ENCODE results near the gene TACC2.

The TACC2 gene

DNA sequence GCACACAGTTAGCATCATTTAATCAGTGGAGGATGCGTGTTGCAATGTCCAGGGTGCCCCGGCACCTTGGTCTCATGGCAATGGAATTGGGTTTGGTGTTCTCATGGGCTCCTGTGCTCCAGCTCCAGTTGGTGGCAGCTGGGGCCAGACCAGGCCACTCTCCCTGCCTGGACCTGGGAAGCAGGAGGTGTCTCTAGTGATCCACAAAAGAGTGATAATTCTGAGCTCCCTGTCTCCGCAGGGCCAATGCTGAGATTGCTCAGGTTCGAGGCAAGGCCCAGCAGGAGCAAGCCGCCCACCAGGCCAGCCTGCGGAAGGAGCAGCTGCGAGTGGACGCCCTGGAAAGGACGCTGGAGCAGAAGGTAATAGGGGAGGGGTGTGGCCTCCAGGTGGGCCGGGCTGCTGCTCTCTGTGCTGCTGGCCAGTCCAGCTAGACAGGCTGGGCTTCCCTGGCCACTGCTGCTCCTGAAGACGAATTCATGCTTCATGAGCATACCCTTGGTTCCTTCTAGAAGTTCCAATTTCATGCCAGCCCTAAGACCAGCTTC lies 260.4 kb downstream of the TACC2 start:
- no peak for DNase-seq (ENCODE audit: low spot score)

DNA sequence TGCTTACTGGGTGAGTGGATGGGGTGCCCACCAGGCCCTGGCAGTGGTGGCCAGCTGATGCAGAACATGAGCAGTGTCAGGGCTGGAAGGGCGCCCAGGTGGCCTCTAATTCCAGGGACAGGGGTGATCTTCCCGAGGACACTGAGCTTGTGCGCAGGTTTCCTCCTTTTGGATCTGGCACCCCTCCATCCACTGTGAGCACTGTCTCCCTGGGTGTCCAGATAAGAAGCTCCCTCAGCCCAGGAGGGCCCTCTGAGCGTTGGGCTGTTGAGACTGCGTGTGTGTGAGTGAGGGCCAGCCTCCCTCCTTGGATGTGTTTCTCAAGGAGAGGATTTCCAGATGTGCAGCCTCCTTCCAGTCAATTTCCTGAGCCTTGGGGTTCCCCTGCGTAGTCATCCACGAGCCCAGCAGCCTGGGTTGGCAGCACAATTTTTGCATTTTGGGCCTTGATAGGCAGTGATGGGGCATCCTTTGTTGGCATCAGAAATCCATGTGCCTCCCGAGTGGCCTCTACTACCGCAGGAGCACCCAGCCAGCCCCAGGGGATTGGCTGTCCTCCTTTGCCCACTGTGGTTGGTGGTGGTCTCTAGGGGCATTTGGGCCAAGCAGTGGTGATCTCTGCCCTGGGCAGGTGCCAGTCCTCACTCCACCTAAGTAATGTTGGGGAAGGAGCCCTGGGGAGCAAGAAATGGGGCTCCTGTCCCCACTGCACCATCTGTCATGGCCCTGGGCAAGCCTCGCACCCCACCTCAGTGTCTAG lies 261.2 kb downstream of the TACC2 start:
- DNase-seq (ENCODE audit: low spot score) = no peak

DNA sequence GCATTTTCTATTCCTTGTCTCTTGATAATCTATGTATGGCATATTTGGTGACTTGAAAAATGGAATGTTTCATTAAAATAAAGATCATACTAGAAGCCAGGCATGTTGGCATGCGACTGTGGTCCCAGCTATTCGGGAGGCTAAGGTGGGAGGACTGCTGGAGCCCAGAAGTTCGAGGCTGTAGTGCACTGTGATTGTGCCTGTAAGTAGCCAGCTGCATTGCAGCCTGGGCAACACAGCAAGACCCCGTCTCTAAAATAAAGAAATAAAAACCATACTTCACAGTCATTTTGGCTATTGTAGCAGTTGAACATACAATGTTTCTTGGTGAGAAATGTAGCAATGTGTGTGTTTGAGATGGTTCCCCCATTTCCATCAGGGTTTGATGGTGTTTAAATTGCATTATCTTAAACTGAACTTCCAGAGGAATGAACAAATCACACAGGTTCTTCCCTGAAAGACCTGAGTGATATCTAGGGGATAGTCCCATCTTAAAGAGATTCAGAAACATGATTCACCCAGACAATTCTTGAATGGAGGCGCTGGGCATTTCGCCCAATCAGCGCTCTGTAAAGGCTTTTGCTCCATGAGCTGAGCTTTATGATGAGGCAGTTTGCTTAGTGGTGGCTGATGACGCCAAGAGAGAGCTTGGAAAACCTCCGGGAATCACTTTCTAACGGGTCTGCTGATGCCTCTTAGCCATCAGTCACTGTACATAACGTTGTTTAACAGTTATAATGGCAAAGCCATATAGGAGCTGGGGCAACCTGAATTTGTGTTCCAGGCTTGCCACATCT lies 262.7 kb downstream of the TACC2 start:
- DNase-seq (ENCODE audit: low spot score) = no peak

DNA sequence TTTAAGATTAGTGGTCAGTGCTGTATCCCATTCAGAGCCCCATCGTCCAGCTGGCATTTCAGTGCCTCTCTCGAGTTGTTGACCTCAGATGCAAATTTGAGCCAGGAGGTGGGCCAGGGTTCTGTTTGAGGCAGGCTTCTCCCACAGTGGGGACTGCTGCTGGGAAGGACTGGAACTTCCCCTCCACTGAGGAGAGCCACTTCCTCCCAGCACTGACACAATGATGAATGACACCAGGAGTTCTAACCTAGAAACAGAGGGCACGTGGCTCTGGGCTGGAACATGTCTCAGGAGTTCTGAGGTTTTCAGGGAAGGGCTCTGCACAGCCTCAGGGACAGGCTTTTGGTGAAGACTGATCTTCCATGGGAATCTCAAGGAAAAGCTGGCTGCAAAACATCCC lies 263.8 kb downstream of the TACC2 start:
- no peak for DNase-seq (ENCODE audit: low spot score)

DNA sequence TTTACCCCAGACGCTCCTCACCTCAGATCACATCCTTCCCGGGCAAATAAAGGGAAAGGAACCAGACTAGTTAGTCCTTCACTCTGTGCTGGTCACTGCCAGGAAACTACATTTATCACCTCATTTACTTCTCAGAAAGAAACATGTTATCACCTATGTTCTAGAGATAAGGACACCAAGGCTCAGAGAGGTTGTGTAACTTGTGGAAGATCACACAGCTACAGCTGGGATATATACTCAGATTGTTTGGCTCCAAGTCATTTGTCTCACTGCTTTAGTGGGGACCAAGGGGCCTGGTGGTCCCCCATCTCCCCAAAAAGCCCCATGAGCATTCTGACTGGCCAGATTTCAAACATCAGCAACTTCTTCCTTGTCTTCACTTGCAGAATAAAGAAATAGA lies 264.6 kb downstream of the TACC2 start:
- DNase-seq (ENCODE audit: low spot score) = no peak

DNA sequence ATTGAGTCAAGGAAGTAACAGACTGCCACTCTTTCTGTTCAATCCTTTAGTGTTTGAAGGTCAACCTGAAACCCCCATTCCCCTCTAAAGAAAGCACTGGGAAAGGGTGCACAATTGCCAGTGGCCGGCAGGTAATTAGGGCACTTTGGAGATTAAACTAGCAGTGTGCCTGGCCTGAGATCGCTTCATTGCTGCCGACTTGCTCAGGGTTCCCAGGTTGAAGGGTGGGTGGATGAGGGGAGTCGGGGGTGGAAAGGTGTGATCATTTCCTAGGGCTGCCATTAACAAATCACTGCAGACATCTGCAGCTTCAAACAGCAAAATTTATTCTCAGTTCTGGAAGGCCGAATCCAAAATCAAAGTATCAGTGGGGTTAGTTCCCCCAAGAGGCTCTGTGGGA lies 265.9 kb downstream of the TACC2 start:
- no peak for DNase-seq (ENCODE audit: low spot score)

DNA sequence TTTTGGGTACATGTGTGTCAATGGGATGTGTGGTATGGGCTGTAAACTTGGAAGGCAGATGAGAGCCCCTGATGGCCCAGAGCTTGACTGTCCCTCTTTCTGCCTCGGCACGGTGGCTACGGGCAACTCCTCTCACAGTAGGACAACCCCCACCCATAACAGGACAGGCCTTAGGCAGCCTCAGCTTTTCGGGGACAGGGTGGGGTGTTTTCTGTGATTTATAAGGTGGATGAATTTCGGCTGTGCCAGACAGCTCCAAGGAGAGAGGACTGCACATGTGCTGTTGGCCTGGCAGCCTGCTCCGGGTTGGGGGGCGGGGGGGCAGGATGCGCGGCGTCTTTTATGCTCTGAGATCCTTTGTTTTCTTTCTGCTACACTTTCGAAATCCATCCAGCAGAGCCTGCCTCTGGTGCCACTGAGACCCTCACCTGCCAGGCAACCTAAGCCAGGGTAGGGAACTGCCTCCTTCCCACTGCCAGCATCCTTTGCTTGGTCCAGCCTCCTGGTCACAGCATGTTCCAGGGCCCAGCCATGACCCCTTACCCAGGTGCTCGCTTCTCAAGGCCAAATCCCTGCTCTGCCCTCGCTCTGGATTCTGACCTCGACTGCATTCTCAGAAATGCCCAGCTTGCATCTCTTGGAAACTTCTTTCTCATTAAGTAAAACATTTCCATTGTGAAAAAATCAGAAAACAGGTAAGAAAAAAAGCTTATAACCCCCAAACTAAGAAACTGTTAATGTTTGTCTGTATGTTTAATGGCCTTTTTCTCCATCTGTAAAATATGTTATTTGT lies 266.7 kb downstream of the TACC2 start:
- no peak for DNase-seq (ENCODE audit: low spot score)

DNA sequence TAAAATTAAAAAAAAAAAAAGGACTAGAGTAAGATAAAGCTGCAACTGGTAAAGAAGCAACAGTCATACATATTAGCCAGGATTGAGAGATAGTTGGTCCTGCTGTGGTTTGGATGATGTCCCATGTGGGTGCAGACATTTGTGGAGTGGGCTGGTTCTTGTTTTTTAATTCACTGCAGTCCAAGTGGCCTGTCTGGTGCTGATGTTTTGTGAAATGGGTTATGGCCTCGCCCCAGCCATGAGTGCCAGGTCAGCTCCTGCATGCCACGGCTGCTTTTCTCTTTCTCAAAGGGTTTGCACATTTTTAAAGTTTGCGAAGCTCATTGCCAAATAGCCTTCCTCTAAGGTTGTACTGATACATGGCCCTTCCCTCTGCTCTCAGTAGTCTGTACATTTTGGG lies 268.1 kb downstream of the TACC2 start:
- DNase-seq (ENCODE audit: low spot score) = no peak

DNA sequence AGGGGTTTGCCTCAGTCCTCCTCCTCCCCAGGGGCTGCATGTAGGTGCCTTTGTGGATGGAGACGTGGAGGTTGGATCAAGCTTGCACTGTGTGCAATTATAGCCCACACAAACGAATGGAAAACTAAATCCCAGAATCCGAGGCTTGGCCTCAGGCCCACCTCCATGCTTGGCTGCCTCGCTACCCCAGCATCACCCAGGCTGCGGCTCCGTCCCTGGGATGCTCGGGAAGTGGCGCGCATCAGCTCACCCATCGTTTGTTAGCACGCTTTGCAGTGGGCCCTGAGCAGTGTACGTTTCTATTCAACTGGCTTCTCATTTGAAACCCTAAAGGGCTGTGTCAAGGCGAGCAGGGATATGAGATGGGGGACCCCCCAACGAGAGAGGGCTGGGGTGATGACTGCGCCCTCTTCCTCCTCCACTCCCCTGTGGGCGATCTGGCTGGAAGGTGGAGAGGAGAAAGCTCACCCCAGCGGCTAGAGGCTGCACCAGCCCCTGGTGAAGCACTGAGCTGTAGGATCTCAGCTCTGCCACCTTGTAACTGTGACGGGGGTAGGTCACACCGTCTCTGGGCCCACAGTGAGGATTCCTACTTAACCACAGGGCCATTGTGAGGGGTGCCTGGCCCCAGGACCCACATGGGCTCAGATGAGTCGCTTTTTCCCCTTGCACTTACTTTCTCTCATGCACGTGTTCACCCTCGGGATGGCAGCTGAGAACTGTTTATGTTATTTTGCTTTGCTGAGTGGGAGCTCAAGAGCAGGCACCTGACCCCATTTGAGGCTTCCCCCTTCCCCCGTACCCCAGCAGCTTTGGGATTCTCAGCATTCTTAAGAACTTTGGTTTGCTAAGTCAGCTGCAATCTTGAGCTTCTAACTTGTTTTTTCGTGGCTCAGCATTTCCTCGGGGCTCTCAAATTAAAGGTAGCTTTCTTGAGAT lies 269.4 kb downstream of the TACC2 start:
- DNase-seq (ENCODE audit: low spot score) = no peak

DNA sequence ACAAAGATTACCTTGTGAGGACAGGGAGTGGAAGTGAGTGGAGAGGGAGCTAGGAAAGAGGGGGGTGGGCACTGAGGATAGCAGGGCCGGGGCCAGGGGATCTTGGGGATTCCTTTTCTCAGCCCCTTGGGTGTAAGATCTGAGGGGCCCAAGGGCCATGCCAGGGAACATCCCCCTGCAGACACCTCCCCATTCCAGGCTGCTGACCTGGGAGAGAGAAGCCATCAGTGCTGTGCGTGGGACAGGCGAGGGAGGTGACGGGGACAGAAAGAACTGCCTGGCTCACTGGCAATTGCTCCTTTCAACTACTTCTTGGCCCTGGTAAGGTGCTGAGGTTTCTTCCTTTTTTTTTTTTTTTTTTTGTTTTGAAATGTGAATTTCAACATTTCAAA lies 270.1 kb downstream of the TACC2 start:
- DNase-seq (ENCODE audit: low spot score) = no peak

DNA sequence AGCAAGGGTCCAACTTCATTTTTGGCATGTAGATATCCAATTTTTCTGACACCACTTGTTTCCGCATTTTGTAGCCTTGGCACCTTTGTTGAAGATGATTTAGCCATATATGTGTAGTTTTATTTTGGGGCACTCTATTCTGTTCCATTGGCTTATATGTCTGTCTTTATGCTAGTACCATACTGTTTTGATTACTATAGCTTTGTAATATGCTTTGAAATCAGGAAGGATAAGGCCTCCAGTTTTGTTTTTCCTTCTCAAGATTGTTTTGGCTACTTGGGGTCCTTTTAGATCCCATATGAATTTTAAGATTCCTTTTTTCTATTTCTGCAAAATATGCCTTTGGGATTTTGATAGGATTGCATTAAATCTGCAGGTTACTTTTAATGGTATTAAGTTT lies 272.6 kb downstream of the TACC2 start:
- no peak for DNase-seq (ENCODE audit: low spot score)

DNA sequence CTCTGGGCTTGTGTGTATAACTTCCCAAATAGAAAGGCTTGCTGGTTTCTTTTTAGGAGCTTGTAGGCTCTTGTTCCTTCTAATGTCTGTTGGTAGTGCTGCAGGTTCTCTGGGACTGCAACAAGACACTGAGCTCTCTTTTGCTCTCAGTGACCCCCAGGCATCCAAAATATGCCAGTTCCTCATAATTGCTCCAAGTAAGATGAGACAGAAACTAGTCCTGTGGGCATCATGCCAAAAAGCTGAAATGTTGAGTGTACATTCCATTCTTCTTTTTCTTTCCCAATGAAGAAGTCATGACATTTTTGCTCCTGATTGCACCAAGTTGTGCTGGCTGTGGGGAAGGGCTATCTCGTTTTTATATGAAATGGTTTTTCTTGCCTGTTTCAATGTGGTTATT lies 275.0 kb downstream of the TACC2 start:
- DNase-seq (ENCODE audit: low spot score) = no peak

DNA sequence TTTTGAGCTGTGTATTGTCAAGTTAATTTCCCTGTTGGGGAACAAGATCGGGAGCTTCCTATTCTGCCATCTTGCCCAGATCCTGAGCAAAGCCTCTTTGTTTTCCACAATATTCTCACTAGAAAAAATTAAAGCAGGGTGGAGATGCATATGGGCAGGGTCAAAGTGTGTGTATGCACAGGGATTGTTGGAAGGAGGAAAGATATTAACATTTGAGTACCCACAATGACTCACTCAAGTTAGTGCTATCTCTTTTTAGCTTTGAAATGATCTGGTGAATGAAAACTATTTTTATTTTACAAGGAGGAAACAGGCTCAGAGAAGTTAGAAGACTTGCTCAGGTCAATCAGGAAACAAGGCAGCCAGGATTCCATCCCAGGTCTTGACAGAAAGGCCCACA lies 275.5 kb downstream of the TACC2 start:
- DNase-seq (ENCODE audit: low spot score) = no peak

DNA sequence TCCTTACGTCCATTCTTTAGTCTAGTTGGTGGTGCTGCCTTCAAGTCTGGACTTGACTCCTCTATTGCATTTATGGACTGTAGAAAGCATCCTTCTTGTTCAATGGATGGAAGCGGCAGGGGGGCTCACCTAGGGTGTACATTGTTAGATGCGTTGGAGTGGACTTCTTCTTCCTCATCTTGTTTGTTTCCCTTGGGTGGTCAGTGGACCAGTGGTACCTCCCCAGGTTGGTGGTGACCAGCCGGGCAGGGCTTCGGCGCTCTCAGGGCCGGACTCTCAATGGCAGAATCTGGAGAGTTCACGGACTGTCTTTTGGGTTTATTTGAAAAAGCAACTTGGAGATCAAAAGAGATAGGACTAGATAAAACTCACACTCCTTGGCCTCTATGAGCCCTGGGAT lies 276.0 kb downstream of the TACC2 start:
- DNase-seq (ENCODE audit: low spot score) = no peak

DNA sequence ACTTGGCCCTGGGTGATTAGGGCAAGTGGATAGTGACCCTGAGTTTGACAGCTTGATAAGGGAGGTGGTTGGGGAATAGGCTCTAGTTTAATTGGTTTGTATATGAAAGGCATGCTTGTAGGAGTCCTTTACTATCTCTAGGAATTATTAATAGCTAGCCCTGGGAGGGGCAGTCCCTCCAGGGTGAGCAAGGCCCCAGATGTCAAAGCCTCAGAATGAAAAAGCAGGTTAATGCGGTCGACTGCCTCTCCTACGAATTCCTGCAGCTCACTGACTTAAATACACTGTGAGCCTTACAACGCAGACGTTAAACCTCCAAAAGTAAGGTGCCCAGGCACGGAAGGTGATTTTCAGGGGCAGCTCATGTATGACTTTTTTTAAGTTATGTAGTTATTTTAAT lies 276.9 kb downstream of the TACC2 start:
- no peak for DNase-seq (ENCODE audit: low spot score)

DNA sequence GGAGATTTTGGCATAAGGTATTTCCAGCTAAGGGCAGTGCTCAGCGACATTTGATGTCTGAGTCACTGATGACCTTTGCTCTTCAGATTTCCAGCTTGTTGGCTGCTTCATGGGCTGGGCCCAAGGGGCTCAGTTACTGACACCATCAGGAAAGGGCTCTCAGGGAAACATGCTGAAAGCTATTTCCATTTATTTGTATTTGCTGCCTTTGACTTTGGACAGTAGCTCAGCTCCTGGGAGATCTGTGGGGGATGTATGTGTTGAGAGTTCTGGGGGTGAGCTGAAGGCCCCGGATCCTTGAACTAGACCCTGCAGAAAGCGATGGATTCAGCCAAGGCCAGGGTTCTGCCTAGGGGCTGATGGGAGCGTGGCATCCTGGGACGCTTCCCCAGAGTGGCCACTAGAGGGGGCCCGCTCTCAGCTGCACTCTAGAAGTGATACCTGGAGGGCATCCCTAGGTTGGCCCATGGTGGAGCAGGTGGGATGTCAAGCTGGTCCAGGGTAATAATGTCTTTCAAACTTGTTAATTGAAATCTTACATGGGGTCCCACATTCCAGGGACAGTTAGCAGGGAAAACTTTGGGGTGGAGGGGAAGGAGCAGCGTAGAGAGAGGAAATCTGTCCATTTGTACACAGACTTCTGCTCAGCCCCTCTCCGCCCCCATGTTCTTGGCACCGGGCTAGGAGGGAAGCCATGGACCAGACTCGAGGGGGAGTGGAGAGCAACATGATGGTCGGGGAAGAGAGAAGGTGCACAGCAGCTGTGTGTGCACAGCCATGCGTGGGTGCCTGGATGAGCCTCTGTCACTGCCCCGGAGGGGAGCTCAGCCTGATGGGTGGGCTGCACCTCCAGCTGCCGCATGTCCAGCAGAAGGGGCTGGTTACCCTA lies 279.1 kb downstream of the TACC2 start:
- peak; percentile 38 for DNase-seq (ENCODE audit: low spot score)

DNA sequence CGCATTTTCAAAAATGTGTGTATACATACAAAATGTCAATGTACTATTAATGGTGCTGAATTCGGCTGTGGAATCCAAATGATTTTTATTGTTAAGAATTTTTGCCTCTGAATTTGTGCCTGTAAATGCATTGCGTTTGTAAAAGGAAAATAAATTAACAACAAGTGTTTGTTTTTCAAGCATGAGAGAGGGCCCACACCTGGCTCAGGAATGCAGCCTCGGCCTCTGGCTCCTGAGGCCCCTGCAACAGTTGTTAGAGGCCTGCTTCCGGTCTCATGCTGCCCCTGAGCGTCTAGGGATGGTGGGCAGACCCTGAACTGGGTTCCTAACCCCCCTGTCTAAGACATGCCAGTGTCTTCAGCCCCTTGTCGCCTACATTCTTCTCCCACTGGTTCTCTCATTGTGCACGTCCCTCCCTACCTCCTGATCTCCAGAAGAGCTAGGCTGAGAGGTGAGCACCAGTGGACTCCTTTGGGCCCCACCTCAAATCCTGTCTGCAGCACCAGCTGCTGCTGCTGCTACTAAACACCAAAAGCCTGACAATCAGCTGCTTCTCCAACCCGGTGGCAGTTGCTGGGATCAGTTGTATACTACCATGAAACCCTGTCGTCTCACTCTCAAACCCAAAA lies 280.2 kb downstream of the TACC2 start:
- DNase-seq (ENCODE audit: low spot score) = no peak

DNA sequence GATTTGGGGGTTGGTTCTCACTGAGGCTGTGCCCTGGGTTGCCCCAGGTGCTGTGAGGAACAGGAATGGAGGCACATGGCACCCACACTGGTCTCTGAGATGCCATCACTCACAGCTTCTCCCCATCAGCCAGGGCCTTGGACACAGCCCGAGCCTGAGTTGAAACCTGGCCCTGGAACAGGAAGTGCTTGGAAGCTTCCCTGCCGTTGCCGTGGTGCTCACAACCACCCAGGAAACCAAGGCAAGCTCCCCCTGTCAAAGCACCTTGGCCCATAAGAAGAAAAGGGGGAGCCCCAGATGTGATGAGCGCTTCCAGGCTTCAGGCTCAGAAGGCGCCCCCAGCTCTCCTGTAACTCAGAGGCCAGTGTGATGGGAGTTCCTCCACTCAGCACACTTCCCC lies 282.1 kb downstream of the TACC2 start, which contains the start of gene BTBD16:
Gene BTBD16 (plus strand): TSS at position 221 of the 400 bp plus-strand sequence. CDS start 3,786 bp downstream, outside the sequence.
- no peak for DNase-seq (ENCODE audit: low spot score)

DNA sequence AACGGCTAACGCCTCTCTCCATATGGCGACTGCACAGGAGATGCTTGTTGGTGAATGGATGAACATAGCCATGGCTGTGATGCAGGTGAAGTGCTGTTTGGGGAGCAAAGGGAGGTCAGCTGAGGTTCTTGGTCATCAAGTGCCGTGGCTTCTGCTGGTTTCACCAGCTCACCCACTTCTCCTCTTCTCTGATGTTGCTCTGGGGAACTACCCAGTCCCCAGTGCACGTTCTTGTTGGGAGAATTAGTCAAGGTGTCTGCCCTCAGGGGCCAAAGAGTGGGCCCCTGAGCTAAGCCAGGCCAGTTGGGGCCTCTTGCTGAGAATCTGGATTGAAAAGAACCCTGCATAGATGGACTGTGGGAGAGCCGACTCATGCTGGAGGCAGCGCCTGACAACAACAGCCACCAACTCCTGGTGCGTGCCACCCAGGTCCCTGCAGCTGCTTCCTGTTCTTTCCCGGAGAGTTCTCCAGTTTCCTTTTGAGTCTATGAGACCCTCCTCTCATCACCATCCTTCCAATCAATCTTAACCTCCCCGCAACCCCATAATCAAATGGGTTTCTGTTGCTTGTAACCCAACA lies 285.1 kb downstream of the TACC2 start:
- no peak for DNase-seq (ENCODE audit: low spot score)
